C4-2B (cell line): ENCODE measurements around the gene BRAF.
A peak's percentile ranks its signal among the peaks of the same experiment; 100 is the strongest.

Experiments
- H3K27ac ChIP-seq: fragments of 450-650 bp; 2 replicates; pipeline ENCODE4 v1.5.1; 2017
- ZFX ChIP-seq: fragments of 450-650 bp; IDR thresholded peaks from 2 replicates; pipeline ENCODE4 v1.6.1; 2017
- TF ChIP-seq, protein P1 (sequence below): fragments of 450-650 bp; conservative IDR thresholded peaks from 2 replicates; pipeline ENCODE4 v1.5.1; 2017; ENCODE audit warnings: mild to moderate bottlenecking

The BRAF gene

DNA sequence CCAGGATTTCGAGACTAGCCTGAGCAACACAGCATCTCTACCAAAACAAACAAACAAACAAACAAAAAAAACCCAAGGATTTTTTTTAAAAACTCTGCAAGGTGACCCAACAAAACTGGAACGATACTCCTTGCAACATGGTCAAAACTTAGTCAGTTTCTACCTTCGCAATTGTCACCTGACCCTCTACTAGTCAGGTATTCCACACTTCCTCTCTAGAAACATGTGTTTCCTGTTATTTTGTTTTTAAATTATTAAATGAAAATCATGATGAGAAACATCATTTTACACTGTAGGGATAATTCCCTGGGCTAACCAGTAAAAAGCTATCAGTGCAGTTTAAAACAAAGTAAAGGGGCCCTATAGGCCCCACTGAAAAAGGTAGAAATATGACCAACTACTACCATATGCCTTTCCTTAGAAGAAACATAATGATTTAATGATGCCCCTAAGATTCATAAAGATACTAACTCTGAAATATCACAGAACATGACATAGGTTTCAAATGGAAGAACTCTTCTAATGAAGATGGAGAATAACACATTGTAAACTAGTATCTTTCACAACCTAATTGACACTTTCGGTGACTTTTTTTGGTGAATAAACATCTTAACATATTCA lies 8.7 kb downstream of the BRAF start:
- H3K27ac ChIP-seq: no peak overlapping the region
- TF ChIP-seq, protein P1, sequence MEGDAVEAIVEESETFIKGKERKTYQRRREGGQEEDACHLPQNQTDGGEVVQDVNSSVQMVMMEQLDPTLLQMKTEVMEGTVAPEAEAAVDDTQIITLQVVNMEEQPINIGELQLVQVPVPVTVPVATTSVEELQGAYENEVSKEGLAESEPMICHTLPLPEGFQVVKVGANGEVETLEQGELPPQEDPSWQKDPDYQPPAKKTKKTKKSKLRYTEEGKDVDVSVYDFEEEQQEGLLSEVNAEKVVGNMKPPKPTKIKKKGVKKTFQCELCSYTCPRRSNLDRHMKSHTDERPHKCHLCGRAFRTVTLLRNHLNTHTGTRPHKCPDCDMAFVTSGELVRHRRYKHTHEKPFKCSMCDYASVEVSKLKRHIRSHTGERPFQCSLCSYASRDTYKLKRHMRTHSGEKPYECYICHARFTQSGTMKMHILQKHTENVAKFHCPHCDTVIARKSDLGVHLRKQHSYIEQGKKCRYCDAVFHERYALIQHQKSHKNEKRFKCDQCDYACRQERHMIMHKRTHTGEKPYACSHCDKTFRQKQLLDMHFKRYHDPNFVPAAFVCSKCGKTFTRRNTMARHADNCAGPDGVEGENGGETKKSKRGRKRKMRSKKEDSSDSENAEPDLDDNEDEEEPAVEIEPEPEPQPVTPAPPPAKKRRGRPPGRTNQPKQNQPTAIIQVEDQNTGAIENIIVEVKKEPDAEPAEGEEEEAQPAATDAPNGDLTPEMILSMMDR: no peak
- TF ChIP-seq ZFX: no peak

DNA sequence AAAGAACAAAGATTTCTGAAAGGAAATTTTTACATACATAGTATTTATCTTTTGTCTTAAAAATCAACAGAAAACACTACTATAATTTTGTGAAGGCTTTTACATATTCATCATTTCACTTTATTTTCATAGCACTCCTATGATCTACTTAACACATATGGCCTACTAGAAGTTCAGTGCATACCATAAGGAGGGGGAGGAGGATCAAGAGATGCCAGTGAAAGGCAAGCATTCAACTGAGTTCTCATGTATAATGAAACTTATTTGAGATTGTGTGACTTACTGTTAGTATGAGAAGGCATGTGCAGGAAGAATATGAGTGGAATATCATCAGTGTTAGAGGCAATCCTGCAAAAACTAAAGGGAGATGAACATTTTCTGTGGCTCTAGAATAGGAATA lies 10.6 kb downstream of the BRAF start:
- H3K27ac ChIP-seq: no peak overlapping the region

DNA sequence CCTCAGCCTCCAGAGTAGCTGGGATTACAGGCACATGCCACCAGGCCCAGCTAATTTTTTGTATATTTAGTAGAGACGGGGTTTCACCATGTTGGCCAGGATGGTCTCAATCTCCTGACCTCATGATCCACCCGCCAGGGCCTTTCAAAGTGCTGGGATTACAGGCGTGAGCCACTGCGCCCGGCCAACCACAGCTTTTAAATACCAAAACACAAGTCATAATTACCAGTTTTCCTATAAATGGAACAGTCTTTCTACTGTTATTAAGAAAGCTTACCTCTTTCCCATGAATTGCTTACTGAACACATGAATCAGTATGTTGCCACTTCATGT lies 11.2 kb downstream of the BRAF start:
- H3K27ac ChIP-seq: peak overlapping the region; percentile 76

More for the DNA sequence above, 10.6 kb downstream of the BRAF start:
- no peak for TF ChIP-seq ZFX
- TF ChIP-seq, protein P1: no peak

DNA sequence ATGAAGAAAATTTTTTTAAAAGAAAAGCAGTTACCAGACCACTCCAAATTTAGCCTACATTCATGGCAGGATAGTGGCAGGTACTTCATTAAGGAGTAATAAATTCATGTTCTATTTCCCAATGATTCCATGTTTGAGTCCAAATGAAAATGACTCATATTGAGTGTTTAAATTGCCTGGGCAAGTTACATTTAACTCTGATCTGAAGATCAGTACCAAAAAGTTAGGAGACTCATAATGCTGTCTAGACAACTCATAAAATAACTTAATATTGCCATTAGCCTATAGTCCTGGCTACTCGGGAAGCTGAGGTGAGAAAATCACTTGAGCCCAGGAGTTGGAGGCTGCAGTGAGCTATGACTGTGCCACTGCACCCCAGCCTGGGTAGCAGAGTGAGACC lies 13.0 kb downstream of the BRAF start:
- TF ChIP-seq ZFX: no peak
- TF ChIP-seq, protein P1: no peak
- H3K27ac ChIP-seq: peak overlapping the region; percentile 76; the same call in 1 of the 2 replicates

DNA sequence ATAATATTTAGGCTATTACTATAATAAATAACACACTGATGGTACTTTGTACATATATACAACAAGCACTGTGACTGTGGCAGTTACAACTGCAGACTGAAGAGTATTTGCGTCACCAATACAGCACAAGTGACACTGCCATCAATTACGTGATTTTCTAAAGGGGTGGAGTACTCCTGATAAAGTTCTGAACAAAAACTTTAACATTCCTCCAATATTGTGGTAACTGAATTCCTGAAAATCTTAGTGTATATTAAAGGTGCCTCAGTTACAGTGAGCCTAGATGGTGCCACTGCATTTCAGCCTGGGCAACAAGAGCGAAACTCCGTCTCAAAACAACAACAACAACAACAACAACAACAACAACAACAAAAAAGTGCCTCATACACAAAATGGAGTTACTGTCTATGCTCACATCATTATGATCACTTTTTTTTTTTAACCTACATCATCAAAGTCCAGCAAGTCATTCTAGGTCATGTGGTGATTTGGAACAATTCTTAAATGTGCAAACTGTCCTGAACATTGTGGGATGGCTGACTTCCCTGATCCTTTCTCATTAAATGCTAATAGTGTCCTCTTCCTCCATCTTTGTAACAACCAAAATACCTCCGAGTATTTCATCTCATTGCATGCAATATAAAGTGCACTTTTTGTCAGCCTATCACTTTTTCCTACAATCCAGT lies 15.1 kb downstream of the BRAF start:
- 0 out of 2 replicates have a peak overlapping the region, but pooled peaks have one; percentile 2 for H3K27ac ChIP-seq
- no peak for TF ChIP-seq ZFX
- TF ChIP-seq, protein P1: no peak

DNA sequence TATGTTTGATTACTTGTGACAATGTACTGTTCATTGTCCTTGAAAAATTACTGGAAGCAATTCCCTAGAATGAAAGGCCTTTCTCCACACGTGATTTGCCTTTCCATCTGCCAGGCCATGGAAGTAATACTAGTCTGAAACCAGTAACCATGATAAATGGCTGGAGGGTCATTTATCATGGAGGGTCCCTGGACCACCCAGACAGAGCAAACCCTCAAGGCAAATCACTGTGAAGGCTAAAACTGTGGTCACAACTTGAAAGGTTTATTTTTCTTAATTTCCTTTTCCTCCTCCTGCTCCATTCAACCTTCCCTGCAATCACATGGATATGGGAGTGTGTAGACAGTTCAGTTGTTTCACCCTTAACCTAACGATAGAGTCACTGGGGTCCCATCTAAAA lies 16.4 kb downstream of the BRAF start:
- H3K27ac ChIP-seq: no peak overlapping the region
- no peak for TF ChIP-seq ZFX
- TF ChIP-seq, protein P1: no peak

DNA sequence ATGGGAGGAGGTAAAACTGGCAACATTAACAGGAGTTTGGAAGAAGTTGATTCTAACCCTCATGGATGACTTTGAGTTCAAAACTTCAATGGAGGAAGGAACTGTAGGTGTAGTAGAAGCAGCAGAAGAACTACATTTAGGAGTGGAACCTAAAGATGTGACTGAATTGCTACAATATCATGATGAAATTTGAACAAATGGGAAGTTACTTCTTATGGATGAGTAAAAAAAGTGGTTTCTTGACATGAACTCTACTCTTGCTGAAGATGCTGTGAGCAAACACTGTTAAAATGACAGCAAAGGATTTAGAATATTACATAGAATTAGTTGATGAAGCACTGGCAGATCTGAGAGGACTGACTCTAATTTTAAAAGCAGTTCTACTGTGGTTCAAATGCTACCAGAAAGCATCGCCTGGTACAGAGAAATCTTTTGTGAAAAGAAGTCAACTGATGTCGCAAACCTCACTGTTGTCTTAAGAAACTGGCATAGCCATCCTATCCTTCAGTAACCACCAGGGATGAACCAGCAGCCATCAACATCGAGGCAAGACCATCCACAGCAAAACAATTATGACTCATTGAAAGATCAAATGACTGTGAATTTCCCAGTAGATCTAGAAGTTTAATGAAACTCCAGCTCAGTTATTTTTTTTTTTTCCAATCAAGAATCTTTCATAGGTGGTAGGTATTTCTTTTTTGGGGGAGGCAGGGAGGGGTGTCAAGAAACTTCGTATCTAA lies 20.8 kb downstream of the BRAF start:
- no peak overlapping the region for H3K27ac ChIP-seq
- no peak for TF ChIP-seq ZFX
- TF ChIP-seq, protein P1: no peak
